HG03175 (cell line): Measurements from ENCODE around the gene MTMR8.
A peak's percentile ranks its signal among the peaks of the same experiment; 100 is the strongest.
"Not testable (repeated sequence)": the region's sequence is repeated elsewhere in the genome, so short reads cannot be mapped to it uniquely, and the experiment has no call there.

ENCODE experiments used
- ATAC-seq: cut with Tn5 transposase; IDR thresholded peaks from one replicate; pipeline ENCODE4 v1.9.1; 2021; ENCODE audit warnings: mild to moderate bottlenecking, moderate library complexity; ENCODE audit not compliant: unreplicated experiment

The MTMR8 gene

GRCh38 chrX:64394874-64395567 is at the start of gene MTMR8:
Gene MTMR8 (minus strand): TSS chrX:64395452. CDS start chrX:64395363, 89 bp downstream.
- ATAC-seq = peak; percentile 97

DNA sequence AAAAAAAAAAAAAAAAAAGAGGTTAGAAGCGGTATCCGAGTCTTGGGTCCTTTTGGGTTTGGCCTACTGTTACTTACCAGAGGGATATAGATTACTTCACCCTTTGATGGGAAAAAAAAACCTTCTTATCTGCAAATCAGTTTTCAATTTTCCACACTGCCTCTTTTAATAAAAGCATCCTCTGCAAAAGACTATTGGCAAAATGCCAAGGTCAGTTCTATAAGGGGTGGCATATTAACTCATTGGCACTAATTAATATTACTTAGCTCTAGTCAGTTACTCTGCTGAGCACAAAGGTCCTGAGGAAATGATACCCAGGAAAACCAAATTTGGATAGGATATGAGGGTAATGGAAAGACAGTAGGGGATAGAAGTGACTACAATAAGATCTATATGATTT is 44.3 kb upstream of the MTMR8 start:
- no peak for ATAC-seq

DNA sequence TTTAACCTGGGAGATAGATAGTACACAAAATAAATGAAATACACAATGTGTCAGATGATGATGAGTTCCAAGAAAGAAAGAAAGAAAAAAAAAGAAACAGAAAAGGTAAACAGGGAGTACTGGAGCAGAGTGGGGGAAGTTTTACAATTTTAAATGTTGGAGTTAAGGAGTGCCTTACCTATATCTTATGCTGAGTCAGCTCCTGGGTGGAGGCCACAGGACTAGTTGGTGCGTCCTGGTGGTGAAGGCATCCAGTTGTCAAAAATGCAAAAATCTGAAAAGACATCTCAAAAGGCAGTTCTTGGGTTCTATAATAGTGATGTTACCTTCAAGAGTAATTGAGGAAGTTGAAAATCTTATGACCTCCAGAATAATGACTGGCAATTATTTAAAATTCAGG is 42.4 kb upstream of the MTMR8 start:
- ATAC-seq = peak; percentile 16

GRCh38 chrX:64437218-64437617 is 42.0 kb upstream of the MTMR8 start:
- ATAC-seq = peak; percentile 69

GRCh38 chrX:64428371-64428770 is 33.1 kb upstream of the MTMR8 start:
- ATAC-seq = no peak

- peak; percentile 89 for ATAC-seq
Observed at GRCh38 chrX:64427787-64428186, 32.5 kb upstream of the MTMR8 start.

DNA sequence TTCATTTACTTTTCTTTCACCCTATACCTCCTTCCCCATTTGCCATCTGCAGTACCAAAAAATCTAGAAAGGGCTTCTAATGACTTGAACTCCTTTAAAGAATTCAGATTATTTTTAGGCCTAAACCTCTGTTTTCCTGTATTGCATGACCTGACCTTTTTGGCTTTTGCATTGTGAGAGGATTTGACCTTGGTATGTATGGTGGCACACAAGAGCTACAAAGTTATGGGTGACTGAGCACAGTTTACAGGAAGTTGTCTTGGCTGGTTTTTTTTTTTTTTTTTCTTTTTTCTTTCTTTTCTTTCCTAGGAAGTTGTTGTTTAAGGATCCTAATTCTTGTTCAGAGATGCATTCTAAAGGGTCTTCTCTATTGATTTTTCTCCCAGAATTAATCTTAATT is 32.0 kb upstream of the MTMR8 start:
- peak; percentile 73 for ATAC-seq

- ATAC-seq = not testable (repeated sequence)
Observed at GRCh38 chrX:64409730-64410129, 14.5 kb upstream of the MTMR8 start.

DNA sequence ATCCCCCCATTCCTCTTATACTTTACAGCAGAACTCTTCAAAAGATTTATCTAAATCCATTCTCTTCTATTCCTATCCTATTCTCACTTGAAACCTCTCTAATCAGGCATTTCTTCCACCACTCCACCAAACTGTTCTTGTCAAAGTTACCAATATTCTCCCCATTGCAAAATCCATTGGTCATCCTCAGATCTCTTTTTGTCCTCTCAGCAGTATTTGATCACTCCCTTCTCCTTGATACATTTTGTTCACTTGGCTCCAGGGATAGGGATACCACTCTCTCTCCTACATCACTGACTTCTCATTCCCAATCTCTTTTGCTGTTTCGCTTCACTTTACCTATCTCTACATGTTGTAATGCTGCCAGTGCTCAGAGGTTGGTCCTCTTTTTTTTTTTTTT is 2.8 kb upstream of the MTMR8 start:
- no peak for ATAC-seq

GRCh38 chrX:64395568-64395929 is 297 bp upstream of the MTMR8 start:
- ATAC-seq = peak; percentile 19

DNA sequence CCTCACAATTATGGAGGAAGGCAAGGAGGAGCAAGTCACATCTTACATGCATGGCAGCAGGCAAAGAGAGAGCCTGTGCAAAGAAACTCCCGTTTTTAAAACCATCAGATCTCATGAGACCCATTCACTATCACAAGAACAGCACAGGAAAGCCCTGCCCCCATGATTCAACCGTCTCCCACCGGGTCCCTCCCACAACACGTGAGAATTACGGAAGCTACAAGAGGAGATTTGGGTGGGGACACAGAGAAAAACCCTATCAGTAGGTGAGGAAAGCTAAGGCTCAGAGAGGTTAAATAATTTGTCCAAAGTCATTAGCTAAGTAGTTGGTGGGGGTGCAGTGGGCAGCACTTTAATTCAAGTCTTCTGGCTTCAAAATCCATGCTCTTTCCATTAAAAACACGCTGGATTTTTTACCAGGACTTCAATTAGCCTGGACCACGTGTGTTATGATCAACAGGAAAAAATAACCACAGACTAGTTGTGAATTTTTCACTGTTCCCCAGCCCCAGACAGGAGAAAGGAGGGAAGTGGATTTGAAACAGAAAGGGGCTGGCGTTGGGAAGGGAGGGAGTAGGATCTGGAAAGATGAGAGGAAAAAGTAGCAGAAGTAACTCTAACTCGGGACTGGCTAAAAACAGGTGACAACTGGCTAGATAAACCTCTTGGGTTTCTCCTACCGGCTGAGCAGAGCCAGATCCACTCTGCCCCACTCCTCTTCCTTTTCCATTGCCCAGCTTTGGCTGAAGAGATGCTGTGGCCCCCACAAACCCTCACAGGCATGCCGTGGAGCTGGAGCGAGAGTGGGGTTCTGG is 986 bp downstream of the MTMR8 start:
- ATAC-seq = peak; percentile 19

- ATAC-seq = no peak
Observed at GRCh38 chrX:64389489-64389888, 5.8 kb downstream of the MTMR8 start.

DNA sequence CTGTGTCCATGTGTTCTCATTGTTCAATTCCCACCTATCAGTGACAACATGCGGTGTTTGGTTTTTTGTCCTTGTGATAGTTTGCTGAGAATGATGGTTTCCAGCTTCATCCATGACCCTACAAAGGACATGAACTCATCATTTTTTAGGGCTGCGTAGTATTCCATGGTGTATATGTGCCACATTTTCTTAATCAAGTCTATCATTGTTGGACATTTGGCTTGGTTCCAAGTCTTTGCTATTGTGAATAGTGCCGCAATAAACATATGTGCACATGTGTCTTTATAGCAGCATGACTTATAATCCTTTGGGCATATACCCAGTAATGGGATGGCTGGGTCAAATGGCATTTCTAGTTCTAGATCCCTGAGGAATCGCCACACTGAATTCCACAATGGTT is 14.5 kb downstream of the MTMR8 start:
- not testable (repeated sequence) for ATAC-seq

DNA sequence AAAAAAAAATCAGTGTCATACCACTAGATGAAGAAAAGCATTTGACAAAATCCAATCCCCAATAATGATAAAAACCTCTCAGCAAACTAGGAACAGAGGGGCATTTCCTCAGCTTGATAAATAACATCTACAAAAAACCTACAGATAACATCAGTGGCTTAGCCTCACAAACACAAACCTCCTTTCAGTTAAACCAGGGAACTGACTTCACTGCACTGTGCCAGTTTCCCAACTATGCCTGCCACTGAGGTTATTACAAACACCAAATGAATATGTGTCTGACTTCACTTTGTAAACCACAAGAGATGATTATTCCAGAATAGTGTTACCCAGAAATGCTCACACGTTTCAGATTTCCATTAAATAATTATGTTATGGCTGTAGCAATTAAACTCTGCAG is 15.3 kb downstream of the MTMR8 start:
- no peak for ATAC-seq

GRCh38 chrX:64377753-64378152 is 17.5 kb downstream of the MTMR8 start:
- no peak for ATAC-seq

GRCh38 chrX:64352081-64352480 is 43.2 kb downstream of the MTMR8 start:
- ATAC-seq = no peak

- no peak for ATAC-seq
Observed at GRCh38 chrX:64350521-64350920, 44.7 kb downstream of the MTMR8 start.

GRCh38 chrX:64350047-64350446 is 45.2 kb downstream of the MTMR8 start:
- ATAC-seq = no peak

- ATAC-seq = no peak
Observed at GRCh38 chrX:64342811-64343210, 52.4 kb downstream of the MTMR8 start.

GRCh38 chrX:64338296-64338695 is 57.0 kb downstream of the MTMR8 start:
- no peak for ATAC-seq

DNA sequence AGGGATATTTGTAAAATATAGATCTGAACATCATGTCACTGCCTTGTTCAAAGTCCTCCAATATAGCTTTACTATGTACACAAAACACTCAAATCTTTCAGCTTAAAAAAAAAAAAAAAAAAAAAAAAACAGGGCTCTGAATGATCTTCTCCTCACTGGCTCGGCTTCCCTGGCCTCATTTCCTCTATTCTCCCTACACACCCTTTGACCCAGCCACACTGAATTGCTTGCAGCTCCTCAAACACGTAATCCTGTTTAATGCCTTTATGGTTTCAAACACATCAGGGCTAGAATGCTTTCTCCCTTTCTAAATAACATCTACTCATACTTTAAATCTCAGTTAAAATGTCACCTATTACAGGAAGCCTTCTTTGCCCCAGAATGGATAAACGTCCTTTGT is 60.8 kb downstream of the MTMR8 start:
- no peak for ATAC-seq

DNA sequence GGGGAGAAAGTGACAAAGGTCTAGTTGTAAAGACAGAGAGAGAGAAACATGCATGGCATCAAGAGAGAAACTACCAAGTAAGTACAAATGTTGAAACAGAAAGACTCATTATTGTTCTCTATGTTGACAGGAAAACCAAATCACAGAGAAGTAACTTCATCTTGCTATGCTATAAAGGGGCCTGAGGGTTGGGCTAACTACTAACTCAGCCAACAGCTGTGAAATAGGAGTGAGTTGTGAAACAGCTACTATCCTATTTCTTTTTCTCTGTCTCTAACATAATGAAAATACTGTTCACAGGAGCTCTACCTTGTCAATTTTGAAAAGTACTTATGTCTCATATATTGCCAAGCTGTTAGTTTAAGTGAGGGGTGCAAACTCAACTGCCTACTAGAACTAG is 65.0 kb downstream of the MTMR8 start:
- no peak for ATAC-seq
